IgD-negative memory B cell (primary cell): ENCODE measurements around the gene LRRC74B. TPM values are rescaled to one million over a fixed set of nuclear protein-coding genes. Genes with fewer than 3 reads are reported as not detected.

Experiments
- H3K27ac Mint-ChIP-seq, 3 donors: one replicate each; pipeline ENCODE4 v1.8.0; 2020 to 2022; ENCODE audit warnings: mild to moderate bottlenecking in 3 of 3, mixed read lengths in 3 of 3, moderate library complexity in 1 of 3
- H3K27me3 Mint-ChIP-seq: one replicate; pipeline ENCODE4 v1.8.0; 2021; ENCODE audit warnings: mixed read lengths
- H3K36me3 Mint-ChIP-seq: one replicate; pipeline ENCODE4 v1.8.0; 2020; ENCODE audit warnings: mild to moderate bottlenecking, mixed read lengths
- H3K4me1 Mint-ChIP-seq, 3 donors: one replicate each; pipeline ENCODE4 v1.8.0; 2020 to 2022; ENCODE audit warnings: mixed read lengths in 3 of 3, mild to moderate bottlenecking in 1 of 3
- H3K4me3 Mint-ChIP-seq, 4 donors: one replicate each; pipeline ENCODE4 v1.8.0; 2020 to 2022; ENCODE audit warnings: mild to moderate bottlenecking in 4 of 4, mixed read lengths in 4 of 4, moderate library complexity in 3 of 4
- H3K9me3 Mint-ChIP-seq, 3 donors: one replicate each; pipeline ENCODE4 v1.8.0; 2020 to 2021; ENCODE audit warnings: mixed read lengths in 3 of 3, mild to moderate bottlenecking in 1 of 3
- polyA plus RNA-seq: library from polyadenylated mRNA; unstranded; fragments of 300-500 nt; fragmentation: Illumina TruSeq; gene quantifications from one replicate; pipeline ENCODE4 v1.2.3, GENCODE V29; 2021

Gene LRRC74B
- polyA plus RNA-seq, 1 donor from 2014 or later = not detected

- H3K27me3 Mint-ChIP-seq = peaks cover 27% of the 10 kb centered on the region
- H3K27ac Mint-ChIP-seq = no peak overlapping the region
- H3K4me1 Mint-ChIP-seq = peaks cover 5 to 7% (median 6%) of the 10 kb centered on the region in 3 donors
- no peaks in the 10 kb centered on the region for H3K36me3 Mint-ChIP-seq
- H3K4me3 Mint-ChIP-seq = peak overlapping the region in 1 of 4 donors; percentile 10
- H3K9me3 Mint-ChIP-seq = peaks cover 0 to 1% (median 0%) of the 10 kb centered on the region in 3 donors
Measured at GRCh38 chr22:21104126-21104691, 58.5 kb downstream of the LRRC74B start.

- no peak overlapping the region for H3K4me3 Mint-ChIP-seq
- peaks cover 0 to 1% (median 0%) of the 10 kb centered on the region in 3 donors for H3K9me3 Mint-ChIP-seq
- peaks cover 5 to 7% (median 6%) of the 10 kb centered on the region in 3 donors for H3K4me1 Mint-ChIP-seq
- H3K27me3 Mint-ChIP-seq = peaks cover 24% of the 10 kb centered on the region
- no peaks in the 10 kb centered on the region for H3K36me3 Mint-ChIP-seq
- no peak overlapping the region for H3K27ac Mint-ChIP-seq
Measured at GRCh38 chr22:21105294-21105693, 59.5 kb downstream of the LRRC74B start.

- Mint-ChIP-seq H3K27me3 (peaks cover 22% of the 10 kb centered on the region), H3K9me3 (peaks cover 0 to 1% (median 0%) of the 10 kb centered on the region in 3 donors), H3K4me1 (peaks cover 5 to 7% (median 6%) of the 10 kb centered on the region in 3 donors), H3K4me3 (no peak overlapping the region), H3K36me3 (no peaks in the 10 kb centered on the region), H3K27ac (no peak overlapping the region)
Measured at GRCh38 chr22:21106000-21106399, 60.3 kb downstream of the LRRC74B start.

GRCh38 chr22:21108379-21109115 lies 62.8 kb downstream of the LRRC74B start:
- Mint-ChIP-seq H3K4me3 (no peak overlapping the region), H3K4me1 (peaks cover 0 to 5% (median 2%) of the 10 kb centered on the region in 3 donors), H3K9me3 (peaks cover 0 to 1% (median 0%) of the 10 kb centered on the region in 3 donors), H3K27ac (no peak overlapping the region), H3K36me3 (no peaks in the 10 kb centered on the region), H3K27me3 (peaks cover 15% of the 10 kb centered on the region)

Other genes starting within 250 kb of the LRRC74B start
- 43.4 TPM for gene PI4KA, start 187.1 kb upstream of the LRRC74B start, polyA plus RNA-seq
- gene SNAP29, start 186.9 kb upstream of the LRRC74B start, polyA plus RNA-seq = 23.0 TPM
- gene CRKL, start 128.5 kb upstream of the LRRC74B start, polyA plus RNA-seq = 47.2 TPM
- gene AIFM3, start 78.7 kb upstream of the LRRC74B start, polyA plus RNA-seq = 2.3 TPM
- gene LZTR1, start 63.6 kb upstream of the LRRC74B start, polyA plus RNA-seq = 11.9 TPM
- gene THAP7, start 43.8 kb upstream of the LRRC74B start, polyA plus RNA-seq = 55.9 TPM
- not detected for gene P2RX6, start 30.8 kb upstream of the LRRC74B start, polyA plus RNA-seq
- not detected for gene SLC7A4, start 13.4 kb upstream of the LRRC74B start, polyA plus RNA-seq